IPS-18a (cell line): ENCODE results near the gene RAPGEF5.

ENCODE experiments used
- H3K27ac ChIP-seq: one replicate; pipeline ENCODE4 v1.5.1; 2013; ENCODE audit warnings: low read length
- H3K27me3 ChIP-seq: one replicate; pipeline ENCODE4 v1.6.1; 2013; ENCODE audit warnings: mild to moderate bottlenecking, low read length; ENCODE audit not compliant: control insufficient read depth, insufficient read depth
- H3K36me3 ChIP-seq: one replicate; pipeline ENCODE4 v1.6.1; 2013; ENCODE audit warnings: low read depth, low read length; ENCODE audit not compliant: control insufficient read depth
- H3K4me1 ChIP-seq: one replicate; pipeline ENCODE4 v1.6.1; 2013; ENCODE audit warnings: low read depth, low read length; ENCODE audit not compliant: control insufficient read depth
- H3K4me3 ChIP-seq: one replicate; pipeline ENCODE4 v1.5.1; 2013; ENCODE audit warnings: low read length
- H3K9ac ChIP-seq: one replicate; pipeline ENCODE4 v1.6.1; 2013; ENCODE audit warnings: mild to moderate bottlenecking, low read length, moderate library complexity
- H3K9me3 ChIP-seq: one replicate; pipeline ENCODE4 v1.6.1; 2013; ENCODE audit warnings: low read depth, low read length; ENCODE audit not compliant: control insufficient read depth

RAPGEF5 gene

GRCh38 chr7:22377703-22378102, 20.7 kb upstream of the RAPGEF5 start:
- Histone ChIP-seq H3K27ac (no peak overlapping the region), H3K9ac (no peak overlapping the region), H3K9me3 (no peaks in the 10 kb centered on the region), H3K27me3 (no peaks in the 10 kb centered on the region), H3K4me3 (no peak overlapping the region), H3K36me3 (no peaks in the 10 kb centered on the region), H3K4me1 (no peaks in the 10 kb centered on the region)

DNA sequence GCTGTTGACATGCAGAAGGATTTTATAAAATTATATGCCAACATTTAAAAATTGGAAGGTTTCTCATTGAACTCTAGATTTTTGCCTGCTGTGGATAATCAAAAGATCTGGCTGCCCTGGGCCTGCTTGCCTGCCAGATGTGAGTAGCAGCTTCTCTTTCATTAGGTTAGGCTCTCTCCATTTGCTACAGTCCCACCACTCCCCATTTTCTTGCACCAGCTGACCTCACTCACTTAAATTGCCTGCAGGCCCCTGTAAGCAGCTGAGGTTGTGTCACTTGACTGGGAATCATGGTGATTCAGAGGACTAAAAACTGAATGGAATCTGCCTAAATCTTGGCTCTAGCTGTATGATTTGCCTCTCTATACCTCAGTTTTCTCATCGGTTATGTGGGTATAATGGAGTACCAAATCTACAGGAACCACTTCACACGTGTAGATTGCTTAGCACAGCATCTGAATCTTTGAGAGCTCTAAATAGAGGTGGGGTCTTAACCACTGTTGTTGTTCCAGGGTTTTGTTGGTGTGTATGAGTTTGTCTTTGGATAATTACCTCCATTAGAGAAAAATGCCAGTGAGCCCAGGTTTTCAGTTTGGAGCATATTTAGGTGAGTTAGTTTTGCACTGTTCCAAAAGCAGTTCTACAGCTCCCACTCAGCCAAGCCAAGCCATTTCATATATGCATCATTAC, 18.6 kb upstream of the RAPGEF5 start:
- Histone ChIP-seq H3K9ac (no peak overlapping the region), H3K27me3 (no peaks in the 10 kb centered on the region), H3K9me3 (no peaks in the 10 kb centered on the region), H3K27ac (no peak overlapping the region), H3K4me3 (no peak overlapping the region), H3K4me1 (no peaks in the 10 kb centered on the region), H3K36me3 (no peaks in the 10 kb centered on the region)

DNA sequence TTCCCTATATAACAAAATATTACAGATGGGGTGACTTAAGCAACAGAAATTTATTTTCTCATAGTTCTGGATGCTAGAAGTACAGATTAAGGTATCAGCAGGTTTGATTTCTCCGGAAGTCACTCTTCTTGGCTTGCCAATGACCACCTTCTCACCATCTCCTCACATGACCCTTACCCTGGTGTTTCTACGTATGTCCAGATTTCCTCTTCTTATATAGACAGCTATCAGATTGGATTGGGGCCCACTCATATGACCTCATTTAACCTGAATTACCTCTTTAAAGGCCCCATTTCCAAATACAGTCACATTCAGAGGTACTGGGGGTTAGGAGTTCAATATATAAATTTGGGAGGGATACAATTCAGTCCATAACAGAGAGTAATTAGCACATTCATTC, 17.0 kb upstream of the RAPGEF5 start:
- Histone ChIP-seq H3K27me3 (no peaks in the 10 kb centered on the region), H3K4me1 (no peaks in the 10 kb centered on the region), H3K9ac (no peak overlapping the region), H3K27ac (no peak overlapping the region), H3K9me3 (no peaks in the 10 kb centered on the region), H3K36me3 (no peaks in the 10 kb centered on the region), H3K4me3 (no peak overlapping the region)

DNA sequence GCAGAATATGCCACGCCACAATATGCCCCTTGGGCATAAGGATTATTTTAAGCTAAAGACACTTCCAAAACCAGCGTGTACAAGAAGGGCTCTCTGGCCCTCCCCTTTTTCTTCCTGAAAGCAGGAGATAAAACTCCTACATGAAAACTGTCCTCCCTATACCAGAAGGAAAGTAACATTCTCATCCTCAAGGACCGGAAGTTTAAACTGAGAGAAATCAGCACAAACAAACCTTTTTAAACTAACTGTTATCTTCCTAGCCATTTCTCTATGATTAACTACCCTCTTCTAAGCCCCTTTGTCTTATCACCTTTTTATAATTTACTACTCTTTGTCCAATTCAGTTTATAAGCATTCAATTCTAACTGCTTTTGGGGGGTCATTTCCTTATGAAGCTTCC, 16.4 kb upstream of the RAPGEF5 start:
- H3K9me3 ChIP-seq, result no peaks in the 10 kb centered on the region
- H3K27ac ChIP-seq, result no peak overlapping the region
- no peaks in the 10 kb centered on the region for H3K4me1 ChIP-seq
- no peak overlapping the region for H3K4me3 ChIP-seq
- H3K9ac ChIP-seq, result no peak overlapping the region
- no peaks in the 10 kb centered on the region for H3K36me3 ChIP-seq
- H3K27me3 ChIP-seq, result no peaks in the 10 kb centered on the region

GRCh38 chr7:22372863-22373262, 15.9 kb upstream of the RAPGEF5 start:
- no peaks in the 10 kb centered on the region for H3K9me3 ChIP-seq
- H3K27me3 ChIP-seq, result no peaks in the 10 kb centered on the region
- no peak overlapping the region for H3K4me3 ChIP-seq
- H3K9ac ChIP-seq, result no peak overlapping the region
- no peak overlapping the region for H3K27ac ChIP-seq
- H3K36me3 ChIP-seq, result no peaks in the 10 kb centered on the region
- no peaks in the 10 kb centered on the region for H3K4me1 ChIP-seq

- H3K4me1 ChIP-seq, result no peaks in the 10 kb centered on the region
- no peak overlapping the region for H3K9ac ChIP-seq
- H3K27me3 ChIP-seq, result no peaks in the 10 kb centered on the region
- no peak overlapping the region for H3K27ac ChIP-seq
- no peaks in the 10 kb centered on the region for H3K9me3 ChIP-seq
- H3K4me3 ChIP-seq, result no peak overlapping the region
- no peaks in the 10 kb centered on the region for H3K36me3 ChIP-seq
These were observed 14.9 kb upstream of the RAPGEF5 start for GRCh38 chr7:22371878-22372277.

- no peak overlapping the region for H3K4me3 ChIP-seq
- H3K36me3 ChIP-seq, result no peaks in the 10 kb centered on the region
- no peak overlapping the region for H3K9ac ChIP-seq
- H3K27ac ChIP-seq, result no peak overlapping the region
- H3K9me3 ChIP-seq, result no peaks in the 10 kb centered on the region
- H3K4me1 ChIP-seq, result no peaks in the 10 kb centered on the region
- no peaks in the 10 kb centered on the region for H3K27me3 ChIP-seq
These were observed 7.9 kb upstream of the RAPGEF5 start for GRCh38 chr7:22364900-22365299.

GRCh38 chr7:22363756-22364422, 6.9 kb upstream of the RAPGEF5 start:
- Histone ChIP-seq H3K4me3 (no peak overlapping the region), H3K9me3 (no peaks in the 10 kb centered on the region), H3K4me1 (no peaks in the 10 kb centered on the region), H3K27me3 (no peaks in the 10 kb centered on the region), H3K27ac (no peak overlapping the region), H3K9ac (no peak overlapping the region), H3K36me3 (no peaks in the 10 kb centered on the region)

DNA sequence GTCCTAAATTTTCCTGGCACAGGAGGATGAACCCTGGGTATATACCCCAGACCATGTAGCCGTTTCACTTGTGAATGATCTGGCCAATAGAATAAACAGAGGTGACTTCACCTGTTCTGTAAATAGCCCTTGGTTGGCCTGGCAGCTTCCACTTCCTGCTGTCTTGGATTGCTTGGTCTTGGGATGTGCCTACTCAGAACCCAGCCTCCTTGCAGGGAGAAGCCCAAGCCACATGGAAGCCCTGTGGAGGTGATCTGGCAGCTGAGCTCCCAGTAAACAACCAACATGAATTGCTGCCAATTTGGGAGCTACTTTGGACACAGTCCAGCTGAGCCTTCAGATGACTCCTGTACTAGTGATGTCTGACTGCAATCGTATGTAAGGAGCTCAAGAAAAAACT, 4.8 kb upstream of the RAPGEF5 start:
- H3K27ac ChIP-seq, result no peak overlapping the region
- no peaks in the 10 kb centered on the region for H3K9me3 ChIP-seq
- H3K9ac ChIP-seq, result no peak overlapping the region
- H3K4me3 ChIP-seq, result no peak overlapping the region
- no peaks in the 10 kb centered on the region for H3K36me3 ChIP-seq
- H3K4me1 ChIP-seq, result peaks cover 5% of the 10 kb centered on the region
- peaks cover 12% of the 10 kb centered on the region for H3K27me3 ChIP-seq

DNA sequence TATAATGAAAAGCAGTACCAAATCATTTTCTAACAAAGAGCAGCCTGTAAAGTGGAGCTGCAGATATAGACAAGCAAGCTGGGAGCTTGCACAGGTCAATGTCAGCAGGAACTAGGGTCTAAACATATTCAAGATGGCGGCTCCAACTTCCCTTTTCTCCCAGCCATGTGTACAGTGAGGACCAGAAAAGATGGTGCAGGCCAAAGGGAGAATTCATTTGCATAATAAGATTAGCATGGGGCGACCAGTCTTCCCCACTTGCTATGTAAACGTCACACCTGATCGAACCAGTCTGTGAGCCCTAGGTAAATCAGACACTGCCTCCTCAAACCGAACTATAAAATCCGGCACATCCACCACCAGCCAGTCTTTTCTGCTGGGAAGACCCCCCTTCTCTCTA, 4.4 kb upstream of the RAPGEF5 start:
- Histone ChIP-seq H3K4me3 (no peak overlapping the region), H3K27ac (no peak overlapping the region), H3K36me3 (no peaks in the 10 kb centered on the region), H3K9ac (no peak overlapping the region), H3K9me3 (no peaks in the 10 kb centered on the region), H3K4me1 (peaks cover 5% of the 10 kb centered on the region), H3K27me3 (peaks cover 12% of the 10 kb centered on the region)

GRCh38 chr7:22358820-22359697, 2.1 kb upstream of the RAPGEF5 start:
- no peak overlapping the region for H3K4me3 ChIP-seq
- H3K27ac ChIP-seq, result no peak overlapping the region
- H3K9ac ChIP-seq, result no peak overlapping the region
- no peaks in the 10 kb centered on the region for H3K36me3 ChIP-seq
- H3K9me3 ChIP-seq, result no peaks in the 10 kb centered on the region
- peaks cover 26% of the 10 kb centered on the region for H3K27me3 ChIP-seq
- H3K4me1 ChIP-seq, result peaks cover 9% of the 10 kb centered on the region
